AG10803 (cell line): ENCODE data around the gene PYGB.

Source experiments
- DNase-seq: peaks from one replicate; pipeline ENCODE4 v3.0.0; 2010; ENCODE audit warnings: low read depth
- H3K4me3 ChIP-seq: 2 replicates; pipeline ENCODE4 v1.5.1; 2011; ENCODE audit warnings: mild to moderate bottlenecking, low read length, control low read depth
- TF ChIP-seq, protein P1 (sequence below): conservative IDR thresholded peaks from 2 replicates; pipeline ENCODE4 v1.5.1; 2011; ENCODE audit warnings: mild to moderate bottlenecking, low read length, control low read depth, inconsistent platforms

Gene PYGB

DNA sequence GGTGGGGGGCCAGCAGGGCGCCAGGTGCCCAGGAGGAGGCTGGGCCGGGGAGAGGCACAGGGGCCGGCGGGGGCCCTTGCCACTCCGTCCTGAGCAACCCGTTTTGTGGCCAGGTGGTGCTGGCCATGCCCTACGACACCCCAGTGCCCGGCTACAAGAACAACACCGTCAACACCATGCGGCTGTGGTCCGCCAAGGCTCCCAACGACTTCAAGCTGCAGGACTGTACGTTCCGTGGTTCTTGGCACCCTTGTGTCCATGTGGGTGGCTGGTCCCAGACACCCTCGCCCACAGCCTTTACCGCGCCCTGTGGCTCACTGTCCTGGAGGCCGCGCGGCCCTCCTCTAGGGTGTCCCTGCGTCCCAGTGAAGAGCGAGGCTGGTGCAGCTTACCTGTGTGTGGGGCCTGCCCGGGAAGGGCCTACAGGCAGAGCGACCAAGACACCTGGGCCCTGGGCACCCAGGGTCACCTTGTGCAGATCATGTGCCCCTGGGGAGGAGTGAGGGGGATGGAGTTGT is 28.7 kb downstream of the PYGB start:
- TF ChIP-seq, protein P1, sequence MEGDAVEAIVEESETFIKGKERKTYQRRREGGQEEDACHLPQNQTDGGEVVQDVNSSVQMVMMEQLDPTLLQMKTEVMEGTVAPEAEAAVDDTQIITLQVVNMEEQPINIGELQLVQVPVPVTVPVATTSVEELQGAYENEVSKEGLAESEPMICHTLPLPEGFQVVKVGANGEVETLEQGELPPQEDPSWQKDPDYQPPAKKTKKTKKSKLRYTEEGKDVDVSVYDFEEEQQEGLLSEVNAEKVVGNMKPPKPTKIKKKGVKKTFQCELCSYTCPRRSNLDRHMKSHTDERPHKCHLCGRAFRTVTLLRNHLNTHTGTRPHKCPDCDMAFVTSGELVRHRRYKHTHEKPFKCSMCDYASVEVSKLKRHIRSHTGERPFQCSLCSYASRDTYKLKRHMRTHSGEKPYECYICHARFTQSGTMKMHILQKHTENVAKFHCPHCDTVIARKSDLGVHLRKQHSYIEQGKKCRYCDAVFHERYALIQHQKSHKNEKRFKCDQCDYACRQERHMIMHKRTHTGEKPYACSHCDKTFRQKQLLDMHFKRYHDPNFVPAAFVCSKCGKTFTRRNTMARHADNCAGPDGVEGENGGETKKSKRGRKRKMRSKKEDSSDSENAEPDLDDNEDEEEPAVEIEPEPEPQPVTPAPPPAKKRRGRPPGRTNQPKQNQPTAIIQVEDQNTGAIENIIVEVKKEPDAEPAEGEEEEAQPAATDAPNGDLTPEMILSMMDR = no peak
- no peak overlapping the region for H3K4me3 ChIP-seq
- DNase-seq = no peak

DNA sequence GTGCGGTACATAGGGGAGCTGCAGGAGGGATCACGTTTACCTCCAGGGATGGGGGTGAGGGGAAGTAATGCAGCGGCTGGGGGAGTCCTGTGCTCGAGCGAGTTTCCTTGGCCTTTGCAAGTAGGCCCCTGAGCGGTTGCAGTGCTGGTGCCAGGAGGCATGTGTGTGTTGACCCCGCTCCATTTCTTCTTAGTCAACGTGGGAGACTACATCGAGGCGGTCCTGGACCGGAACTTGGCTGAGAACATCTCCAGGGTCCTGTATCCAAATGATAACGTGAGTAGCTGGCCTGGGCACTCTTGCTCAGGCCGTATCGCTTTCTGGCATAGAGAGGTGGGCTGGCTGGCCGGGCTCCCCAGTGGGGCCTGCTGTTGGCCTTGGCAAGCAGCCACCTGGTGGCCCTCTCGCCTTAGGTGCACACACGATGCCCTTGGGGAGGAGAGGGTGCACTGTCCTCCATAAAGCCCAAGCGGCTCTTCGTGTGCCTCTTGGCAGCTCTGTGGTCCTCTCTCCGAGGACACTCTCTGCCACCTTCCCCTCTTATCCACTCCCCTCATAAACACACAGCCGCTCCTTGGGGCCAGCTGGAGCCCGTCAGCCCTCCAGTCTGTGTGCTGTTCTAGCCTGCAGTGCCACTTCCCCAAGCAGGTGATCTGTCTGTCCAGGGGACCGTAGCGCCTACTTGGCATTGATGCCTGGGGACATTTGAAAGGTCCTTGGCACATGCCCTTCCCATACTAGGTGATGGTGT is 29.3 kb downstream of the PYGB start:
- no peak for DNase-seq
- H3K4me3 ChIP-seq = no peak overlapping the region
- TF ChIP-seq, protein P1 = no peak

DNA sequence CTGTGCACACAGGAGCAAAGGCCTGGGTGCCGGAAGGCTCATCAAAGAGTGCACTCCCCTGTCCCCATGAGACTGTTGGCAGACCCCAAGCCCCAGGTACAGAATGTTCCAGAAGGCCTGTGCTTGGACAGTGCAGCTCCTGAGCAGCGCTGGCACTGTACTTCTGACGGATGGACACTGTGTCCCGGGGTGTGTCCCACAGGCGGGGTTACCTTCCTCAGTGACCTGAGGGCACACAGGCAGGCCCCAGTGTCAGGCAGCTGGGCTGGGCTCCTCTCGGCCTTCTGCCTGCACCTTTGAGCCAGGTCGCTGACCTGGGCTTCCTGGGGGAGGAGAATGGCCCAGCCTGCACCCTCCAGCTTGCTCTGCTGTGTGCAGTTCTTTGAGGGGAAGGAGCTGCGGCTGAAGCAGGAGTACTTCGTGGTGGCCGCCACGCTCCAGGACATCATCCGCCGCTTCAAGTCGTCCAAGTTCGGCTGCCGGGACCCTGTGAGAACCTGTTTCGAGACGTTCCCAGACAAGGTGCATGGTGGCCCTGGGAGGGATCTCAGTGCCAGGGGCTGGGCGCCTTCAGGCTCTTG is 30.1 kb downstream of the PYGB start:
- TF ChIP-seq, protein P1 = no peak
- no peak for DNase-seq
- H3K4me3 ChIP-seq = no peak overlapping the region

- H3K4me3 ChIP-seq = no peak overlapping the region
- TF ChIP-seq, protein P1 = no peak
- DNase-seq = no peak
Observed at GRCh38 chr20:25278636-25279361, 30.9 kb downstream of the PYGB start.

DNA sequence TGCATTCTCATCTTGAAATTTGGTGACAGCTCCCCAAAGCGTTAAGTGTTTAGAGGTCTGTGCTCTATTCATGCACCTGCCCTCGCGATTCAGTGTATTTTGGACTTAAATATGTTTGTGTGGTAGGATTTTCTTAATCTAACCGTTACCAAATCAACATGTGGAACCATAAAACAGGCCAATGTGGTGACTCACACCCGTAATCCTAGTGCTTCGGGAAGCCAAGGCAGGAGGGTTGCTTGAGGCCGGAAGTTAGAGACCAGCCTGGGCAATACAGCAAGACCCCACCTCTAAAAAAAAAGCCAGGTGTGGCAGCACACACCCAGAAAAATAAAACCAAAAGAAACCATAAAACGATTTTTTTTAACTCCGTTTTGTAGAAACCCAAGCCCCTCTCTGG is 31.5 kb downstream of the PYGB start:
- no peak overlapping the region for H3K4me3 ChIP-seq
- TF ChIP-seq, protein P1 = no peak
- DNase-seq = no peak

DNA sequence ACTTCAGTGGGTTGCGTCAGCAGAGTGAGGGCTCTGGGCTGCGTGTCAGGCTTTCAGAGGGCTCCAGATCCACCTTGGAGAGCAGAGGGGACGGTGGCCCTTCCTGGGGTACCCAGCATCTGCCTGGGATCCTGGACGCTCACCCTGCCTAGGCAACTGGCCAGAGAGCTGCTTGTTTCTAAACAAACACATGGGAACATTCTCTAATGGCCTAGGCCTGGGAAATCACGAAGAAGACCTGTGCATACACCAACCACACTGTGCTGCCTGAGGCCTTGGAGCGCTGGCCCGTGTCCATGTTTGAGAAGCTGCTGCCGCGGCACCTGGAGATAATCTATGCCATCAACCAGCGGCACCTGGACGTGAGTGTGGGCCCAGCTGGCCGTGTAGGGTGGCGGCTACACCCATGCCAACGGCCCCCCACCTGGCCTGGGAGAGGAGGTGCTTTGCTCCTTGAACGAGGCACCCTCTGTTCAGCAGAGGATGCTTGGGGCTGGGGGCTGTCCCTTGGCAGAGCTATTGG is 32.2 kb downstream of the PYGB start:
- no peak overlapping the region for H3K4me3 ChIP-seq
- no peak for DNase-seq
- TF ChIP-seq, protein P1 = no peak
